ENCODE results near the gene TBX19.

GRCh38 chr1:168298446-168298845 is 17.8 kb downstream of the TBX19 start:
- no peak for TF ChIP-seq CTCF (IDR thresholded peaks at IDR 0.05; ENCODE audit: low read depth, low read length, poor library complexity, severe bottlenecking)
- TF ChIP-seq EZH2phosphoT487 (IDR thresholded peaks at IDR 0.05; ENCODE audit: borderline replicate concordance, low read length): no peak

Data from DOHH2 (cell line).